NT2/D1 (cell line): ENCODE results near the gene PSMG4.

Experiments used
- SUZ12 ChIP-seq: IDR thresholded peaks from 2 replicates; pipeline ENCODE4 v1.6.1; 2011; ENCODE audit not compliant: insufficient read length, insufficient read depth; ENCODE audit errors: extremely low read depth
- YY1 ChIP-seq: IDR thresholded peaks from 2 replicates; pipeline ENCODE4 v1.6.1; 2011; ENCODE audit not compliant: insufficient read length, insufficient read depth
- ZNF274 ChIP-seq: IDR thresholded peaks from 2 replicates; pipeline ENCODE4 v1.6.1; 2011; ENCODE audit warnings: mild to moderate bottlenecking, low read depth, low read length

GRCh38 chr6:3233904-3234303 lies 24.8 kb upstream of the PSMG4 start:
- TF ChIP-seq ZNF274, result no peak
- no peak for TF ChIP-seq YY1
- TF ChIP-seq SUZ12, result no peak
